Stomach (tissue), 9 donors: ENCODE measurements around the gene DYRK1A. TPM values are rescaled to one million over a fixed set of nuclear protein-coding genes. Genes with fewer than 3 reads are reported as not detected.

Experiments used
- DNase-seq, 2 donors: peaks; one replicate each; pipeline versions ENCODE4 v3.0.0 to v3.0.0-alpha.2; 2013 to 2019
- H3K27ac ChIP-seq, 5 donors: fragments of 200-600 bp in 4 of 5; sonication (generic) in 4 of 5; one replicate each; pipeline ENCODE4 v1.5.1; 2013 to 2019; ENCODE audit warnings: mild to moderate bottlenecking in 1 of 5, moderate library complexity in 1 of 5
- H3K27me3 ChIP-seq, 3 donors: fragments of 200-600 bp; sonication (generic); one replicate each; pipeline ENCODE4 v1.5.1; 2017 to 2019; ENCODE audit warnings: mixed run types in 1 of 3
- H3K36me3 ChIP-seq, 4 donors: fragments of 200-600 bp; sonication (generic); 1 replicate in 3 of 4; 2 replicates in 1 of 4; pipeline ENCODE4 v1.5.1; 2016 to 2019
- H3K4me1 ChIP-seq, 4 donors: fragments of 200-600 bp; sonication (generic); one replicate each; pipeline ENCODE4 v1.5.1; 2016 to 2019
- H3K4me3 ChIP-seq, 4 donors: fragments of 200-600 bp; sonication (generic) in 3 of 4; one replicate each; pipeline ENCODE4 v1.5.1; 2016 to 2019; ENCODE audit warnings: mild to moderate bottlenecking in 1 of 4
- H3K9me3 ChIP-seq, 4 donors: fragments of 200-600 bp; sonication (generic); one replicate each; pipeline ENCODE4 v1.5.1; 2016 to 2019
- CTCF ChIP-seq, 7 experiments: fragments of 450-650 bp in 4 of 7; fragments of 200-600 bp in 3 of 7; sonication (generic) in 3 of 7; IDR thresholded peaks; one replicate each; pipeline ENCODE4 v1.5.1; 2016 to 2019; ENCODE audit warnings: antibody characterized with exemption in 7 of 7, control low read depth in 2 of 7, mild to moderate bottlenecking in 1 of 7
- EP300 ChIP-seq: sonication (generic); formaldehyde crosslinking; IDR thresholded peaks from one replicate; pipeline ENCODE4 v1.6.1; 2017; ENCODE audit warnings: antibody characterized with exemption
- POLR2A ChIP-seq, 4 donors: fragments of 450-650 bp; IDR thresholded peaks; one replicate each; pipeline ENCODE4 v1.6.1; 2016; ENCODE audit warnings: antibody characterized with exemption in 4 of 4, control low read depth in 2 of 4, mild to moderate bottlenecking in 1 of 4, moderate library complexity in 1 of 4
- POLR2AphosphoS5 ChIP-seq, 3 donors: sonication (generic); formaldehyde crosslinking; IDR thresholded peaks; one replicate each; pipeline ENCODE4 v1.6.1; 2016; ENCODE audit warnings: antibody characterized with exemption in 3 of 3
- WGBS, 5 donors: extraction: QIAGEN DNeasy Blood & Tissue Kit in 3 of 5; methylation state at CpG; one replicate each; pipeline versions ENCODE4 v1.1.5 to v1.1.7; 2013 to 2018; 5-methylcytosine and 5-hydroxymethylcytosine counted together
- intact Hi-C: fragments of 100-400 bp; cut with DNase I; formaldehyde crosslinking; loops from one replicate; pipeline ENCODE4 v1.15.1; 2023; ENCODE audit warnings: low total_unique reads
- polyA plus RNA-seq, 3 donors: library from polyadenylated mRNA; stranded (reverse); fragments of 200-250 nt; gene quantifications; one replicate each; pipeline ENCODE4 v1.2.3, GENCODE V29; 2013
- total RNA-seq, 5 donors: library from RNA; depleted of rRNA; stranded (reverse); fragments of >200 nt; gene quantifications; one replicate each; pipeline versions ENCODE4 v1.1.0 to v1.2.3, GENCODE V29; 2014 to 2016
- donor health status: healthy with polysubstance abuse.
- donor health status: Bipolar disorder and iron deficiency.
- donor health status: healthy.

The DYRK1A gene
- total and polyA plus RNA-seq, 8 donors: 10.1 to 124 (median 67.0) TPM

- DNase-seq: no peak
- Histone ChIP-seq H3K27ac (no peak overlapping the region), H3K36me3 (no peaks in the 10 kb centered on the region), H3K4me1 (peaks cover 7 to 30% (median 29%) of the 10 kb centered on the region in 4 donors), H3K9me3 (no peaks in the 10 kb centered on the region), H3K4me3 (no peak overlapping the region), H3K27me3 (no peaks in the 10 kb centered on the region)
- TF ChIP-seq POLR2A (IDR thresholded peaks at IDR 0.05) (no peak), CTCF (IDR thresholded peaks at IDR 0.05) (no peak), POLR2AphosphoS5 (IDR thresholded peaks at IDR 0.05) (no peak)
- WGBS, 5 donors: 90 to 96% (median 93%) methylated on average over 11 of the region's 11 CpGs
- intact Hi-C loops: no loop called here
Observed at GRCh38 chr21:37561941-37562919, 195.7 kb downstream of the DYRK1A start.

DNA sequence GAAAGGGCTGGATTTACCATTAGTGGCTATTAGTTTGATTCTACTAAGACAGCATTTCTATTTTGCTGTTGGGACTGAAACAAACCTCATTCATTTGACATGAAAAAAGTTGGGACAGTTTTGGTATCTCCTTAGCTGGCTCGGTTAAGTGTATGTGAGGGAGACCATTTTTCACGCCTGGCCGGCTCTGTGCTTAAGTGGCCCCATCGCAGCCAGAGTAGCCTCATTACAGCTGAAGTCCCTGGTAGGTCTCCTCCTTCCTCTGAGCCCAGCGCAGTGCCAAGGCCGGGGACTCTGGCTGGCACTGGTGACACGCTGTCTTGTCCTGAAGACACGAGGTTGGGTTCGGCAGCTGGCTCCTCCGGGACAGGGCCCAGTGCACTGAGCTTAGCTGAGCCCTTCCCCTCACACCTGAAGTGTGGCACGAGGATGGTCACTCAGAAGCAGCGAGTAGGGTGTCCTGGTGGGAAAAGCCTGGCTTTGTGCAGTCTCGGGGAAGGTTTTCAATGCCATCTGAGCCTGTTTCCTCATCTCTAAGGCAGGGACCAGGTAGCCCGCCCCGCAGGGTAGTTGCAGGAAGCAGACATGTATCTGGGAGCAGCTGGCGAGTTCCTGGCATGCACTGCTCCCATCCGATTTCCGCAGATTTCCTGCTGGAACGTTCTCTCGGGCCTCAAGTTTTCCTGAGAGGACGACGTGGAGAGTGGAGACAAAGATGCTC is 196.5 kb downstream of the DYRK1A start:
- Histone ChIP-seq H3K36me3 (no peaks in the 10 kb centered on the region), H3K27ac (peak overlapping the region; percentile 77 to 97 (median 95)), H3K4me3 (peak overlapping the region; percentile 57 to 85 (median 72)), H3K4me1 (peaks cover 7 to 30% (median 29%) of the 10 kb centered on the region in 4 donors), H3K27me3 (no peaks in the 10 kb centered on the region), H3K9me3 (no peaks in the 10 kb centered on the region)
- no peak for DNase-seq
- intact Hi-C loops: no loop called here
- TF ChIP-seq EP300: no peak
- no peak for TF ChIP-seq POLR2A (IDR thresholded peaks at IDR 0.05)
- no peak for TF ChIP-seq CTCF (IDR thresholded peaks at IDR 0.05)
- TF ChIP-seq POLR2AphosphoS5 (IDR thresholded peaks at IDR 0.05): no peak
- 52 to 73% (median 59%) methylated on average over 16 to 22 of the region's 22 CpGs for WGBS, 5 donors

- TF ChIP-seq CTCF (IDR thresholded peaks at IDR 0.05) (peak in 2 of 7 experiments; percentile 25 to 39), POLR2AphosphoS5 (IDR thresholded peaks at IDR 0.05) (peak; percentile 70 to 93 (median 77)), POLR2A (IDR thresholded peaks at IDR 0.05) (no peak), EP300 (no peak)
- peak overlapping the region; percentile 57 to 85 (median 72) for H3K4me3 ChIP-seq
- no peaks in the 10 kb centered on the region for H3K27me3 ChIP-seq
- H3K4me1 ChIP-seq: peaks cover 7 to 30% (median 29%) of the 10 kb centered on the region in 4 donors
- H3K27ac ChIP-seq: peak overlapping the region; percentile 78 to 97 (median 95)
- H3K36me3 ChIP-seq: no peaks in the 10 kb centered on the region
- no peaks in the 10 kb centered on the region for H3K9me3 ChIP-seq
- peak; percentile 95 to 98 for DNase-seq
- intact Hi-C loops: no loop called here
- WGBS, 5 donors: 1 to 3% (median 2%) methylated on average over 24 to 67 of the region's 67 CpGs
Observed at GRCh38 chr21:37563641-37564340, 197.2 kb downstream of the DYRK1A start.
